Lower leg skin (tissue), 4 donors: ENCODE measurements around the gene GPR162. TPM values are rescaled to one million over a fixed set of nuclear protein-coding genes. Genes with fewer than 3 reads are reported as not detected.

ENCODE experiments used
- DNase-seq, 2 donors: peaks; one replicate each; pipeline ENCODE4 v3.0.0-alpha.2; 2019; ENCODE audit warnings: low spot score in 2 of 2
- H3K4me3 ChIP-seq: fragments of 200-600 bp; sonication (generic); 2 replicates; pipeline ENCODE4 v1.5.1; 2017; ENCODE audit warnings: mild to moderate bottlenecking, low read depth; ENCODE audit not compliant: poor library complexity, severe bottlenecking
- CTCF ChIP-seq, 3 donors: fragments of 450-650 bp; IDR thresholded peaks; one replicate each; pipeline ENCODE4 v1.5.1; 2016; ENCODE audit warnings: antibody characterized with exemption in 3 of 3, mild to moderate bottlenecking in 3 of 3, moderate library complexity in 2 of 3
- POLR2A ChIP-seq, 2 donors: fragments of 450-650 bp; IDR thresholded peaks; one replicate each; pipeline ENCODE4 v1.6.1; 2016 to 2017; ENCODE audit warnings: antibody characterized with exemption in 2 of 2, mild to moderate bottlenecking in 1 of 2, moderate library complexity in 1 of 2
- WGBS, 2 donors: methylation state at CpG; one replicate each; pipeline ENCODE4 v1.1.5; 2018; 5-methylcytosine and 5-hydroxymethylcytosine counted together
- intact Hi-C: fragments of 100-400 bp; cut with DNase I; formaldehyde crosslinking; loops from one replicate; pipeline ENCODE4 v1.15.0; 2023; ENCODE audit warnings: low total_unique reads
- total RNA-seq, 4 donors: library from RNA; depleted of rRNA; stranded (reverse); fragments of >200 nt; gene quantifications; one replicate each; pipeline ENCODE4 v1.1.0, GENCODE V29; 2016

The GPR162 gene
- total RNA-seq, 4 donors from 2014 or later = 0.65 to 1.4 (median 1.3) TPM; not detected in 1

GRCh38 chr12:6790496-6791150, 31.0 kb upstream of the GPR162 start:
- TF ChIP-seq CTCF (IDR thresholded peaks at IDR 0.05) (no peak), POLR2A (IDR thresholded peaks at IDR 0.05) (no peak)
- no peak overlapping the region for H3K4me3 ChIP-seq
- 80 to 83% methylated on average over 12 of the region's 12 CpGs for WGBS, 2 donors
- no peak for DNase-seq
- intact Hi-C loops = no loop called here

- no peak for DNase-seq
- no peak overlapping the region for H3K4me3 ChIP-seq
- TF ChIP-seq POLR2A (IDR thresholded peaks at IDR 0.05) = no peak
- no peak for TF ChIP-seq CTCF (IDR thresholded peaks at IDR 0.05)
- intact Hi-C loops = no loop called here
- WGBS, 2 donors = 71 to 80% methylated on average over 13 of the region's 13 CpGs
Observed at GRCh38 chr12:6791931-6792520, 29.6 kb upstream of the GPR162 start.

GRCh38 chr12:6792522-6793201, 29.0 kb upstream of the GPR162 start:
- intact Hi-C loops = no loop called here
- WGBS, 2 donors = 36 to 41% methylated on average over 12 of the region's 12 CpGs
- no peak overlapping the region for H3K4me3 ChIP-seq
- DNase-seq = no peak
- no peak for TF ChIP-seq CTCF (IDR thresholded peaks at IDR 0.05)
- no peak for TF ChIP-seq POLR2A (IDR thresholded peaks at IDR 0.05)

GRCh38 chr12:6795088-6795487, 26.5 kb upstream of the GPR162 start:
- 70 to 82% methylated on average over 2 of the region's 2 CpGs for WGBS, 2 donors
- H3K4me3 ChIP-seq = no peak overlapping the region
- intact Hi-C loops = no loop called here
- DNase-seq = no peak
- TF ChIP-seq CTCF (IDR thresholded peaks at IDR 0.05) = no peak
- TF ChIP-seq POLR2A (IDR thresholded peaks at IDR 0.05) = no peak

GRCh38 chr12:6796576-6796975, 25.0 kb upstream of the GPR162 start:
- WGBS, 2 donors = 93 to 94% methylated on average over 4 of the region's 4 CpGs
- H3K4me3 ChIP-seq = no peak overlapping the region
- TF ChIP-seq POLR2A (IDR thresholded peaks at IDR 0.05) (no peak), CTCF (IDR thresholded peaks at IDR 0.05) (no peak)
- intact Hi-C loops = no loop called here
- no peak for DNase-seq
